ENCODE measurements around the gene NTSR1. TPM values are rescaled to one million over a fixed set of nuclear protein-coding genes. Genes with fewer than 3 reads are reported as not detected.

NTSR1 gene
- total and polyA plus RNA-seq, 2 of the 13 experiments (the other 11 are each of a cell fraction or from before 2014, with no cell fraction given) = 0.09 to 0.12 TPM

DNA sequence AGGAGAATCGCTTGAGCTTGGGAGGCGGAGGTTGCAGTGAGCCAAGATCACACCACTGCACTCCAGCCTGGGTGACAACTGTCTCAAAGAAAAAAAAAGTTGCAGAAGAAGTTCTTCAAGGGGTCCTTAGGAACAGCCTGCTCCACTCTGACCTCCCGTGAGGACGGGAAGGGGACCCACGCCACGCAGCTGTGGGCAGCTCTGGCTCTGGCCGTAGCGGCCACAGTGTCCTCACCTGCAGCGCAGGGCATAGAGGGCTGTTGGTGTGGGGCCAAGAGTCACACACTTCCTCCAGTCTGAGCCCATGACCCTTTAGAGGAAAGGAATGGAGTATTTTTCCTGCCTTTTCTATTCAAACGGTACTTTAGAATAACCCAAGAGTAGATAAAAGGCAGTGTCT, 5.4 kb downstream of the NTSR1 start:
- DNase-seq (ENCODE audit: low spot score) (no peak), ATAC-seq (no peak), FAIRE-seq (no peak)
- 44% methylated on average over 10 of the region's 10 CpGs for WGBS (ENCODE audit: low lambda C conversion rate)
- Histone ChIP-seq H3K36me3 (replicated peaks in 1 of 2; ENCODE audit: control insufficient read depth in 1 of 2, insufficient read depth in 2 of 2, low read length in 2 of 2) (no peaks in the 10 kb centered on the region), H2AFZ (ENCODE audit: low read length) (no peak overlapping the region), H4K20me1 (ENCODE audit: insufficient read depth, low read length) (peaks cover 8% of the 10 kb centered on the region; the same call in 1 of the 2 replicates), H3K27me3 (ENCODE audit: control insufficient read depth in 1 of 2, insufficient read depth in 2 of 2, low read length in 2 of 2) (peaks cover 61 to 96% of the 10 kb centered on the region in 2 experiments), H3K4me2 (ENCODE audit: low read depth, low read length) (no peak overlapping the region), H3K27ac (ENCODE audit: extremely low read length, insufficient read depth, low read length) (no peak overlapping the region), H3K4me3 (replicated peaks in 1 of 3; ENCODE audit: insufficient read depth in 1 of 3, low read depth in 2 of 3, low read length in 3 of 3) (no peak overlapping the region), H3K9ac (ENCODE audit: insufficient read depth, low read depth, low read length) (no peak overlapping the region), H3K9me3 (ENCODE audit: low read length) (no peaks in the 10 kb centered on the region), H3K4me1 (ENCODE audit: insufficient read depth, low read length) (no peaks in the 10 kb centered on the region), H3K79me2 (ENCODE audit: insufficient read depth, low read length) (no peaks in the 10 kb centered on the region)
- TF ChIP-seq, protein P1, sequence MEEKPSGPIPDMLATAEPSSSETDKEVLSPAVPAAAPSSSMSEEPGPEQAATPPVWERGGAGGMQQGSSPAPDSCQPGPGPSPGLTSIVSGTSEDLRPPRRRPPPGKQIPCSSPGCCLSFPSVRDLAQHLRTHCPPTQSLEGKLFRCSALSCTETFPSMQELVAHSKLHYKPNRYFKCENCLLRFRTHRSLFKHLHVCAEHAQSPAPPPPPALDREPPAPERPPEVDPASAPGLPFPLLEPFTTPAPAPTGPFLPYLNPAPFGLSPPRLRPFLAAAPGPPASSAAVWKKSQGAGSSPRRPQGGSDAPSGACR (CRISPR knock-in tag; IDR thresholded peaks at IDR 0.05) = no peak
- TF ChIP-seq RBAK (CRISPR knock-in tag; IDR thresholded peaks at IDR 0.05) (no peak), NFE2 (CRISPR knock-in tag; IDR thresholded peaks at IDR 0.05) (no peak)
- TF ChIP-seq, protein P2, sequence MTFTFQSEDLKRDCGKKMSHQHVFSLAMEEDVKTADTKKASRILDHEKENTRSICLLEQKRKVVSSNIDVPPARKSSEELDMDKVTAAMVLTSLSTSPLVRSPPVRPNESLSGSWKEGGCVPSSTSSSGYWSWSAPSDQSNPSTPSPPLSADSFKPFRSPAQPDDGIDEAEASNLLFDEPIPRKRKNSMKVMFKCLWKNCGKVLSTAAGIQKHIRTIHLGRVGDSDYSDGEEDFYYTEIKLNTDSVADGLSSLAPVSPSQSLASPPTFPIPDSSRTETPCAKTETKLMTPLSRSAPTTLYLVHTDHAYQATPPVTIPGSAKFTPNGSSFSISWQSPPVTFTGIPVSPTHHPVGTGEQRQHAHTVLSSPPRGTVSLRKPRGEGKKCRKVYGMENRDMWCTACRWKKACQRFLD (CRISPR knock-in tag; IDR thresholded peaks at IDR 0.05; ENCODE audit: borderline replicate concordance) = 0 out of 2 replicates have a peak, but pooled peaks have one; percentile 6
- intact Hi-C loops (cut with micrococcal nuclease; ENCODE audit: unreplicated experiment) = no loop called here
- in situ Hi-C loops (cut with HindIII; ENCODE audit: extremely low pct_ligation_motif_present, low pct_unique_long_range_greater_than_20kb) = no loop called here
- BruUV-seq (replicated peaks) = no TSS peak
- ChIA-PET POLR2A (no interaction called here), CTCF (ENCODE audit: low intra/inter-chr PET ratio, low total read pairs) (no interaction called here)

DNA sequence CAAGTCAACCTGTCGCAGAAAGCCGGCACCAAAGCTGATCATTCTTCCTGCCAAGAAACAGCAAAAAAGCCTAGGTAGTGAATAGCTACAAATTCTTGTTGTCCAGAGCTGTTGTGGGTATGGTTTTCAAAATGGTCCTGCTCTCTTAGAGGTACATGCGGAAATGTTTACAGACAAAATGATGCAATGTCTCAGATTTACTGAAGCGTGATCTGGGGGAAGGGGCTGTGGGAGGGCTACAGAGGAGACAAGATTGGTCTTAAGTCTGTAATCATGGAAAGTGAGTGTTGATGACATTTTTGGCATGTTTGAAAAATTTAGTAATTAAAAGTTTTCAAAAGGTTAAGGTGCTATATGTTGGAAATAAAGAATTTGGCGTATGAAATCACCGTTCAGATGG, 6.2 kb downstream of the NTSR1 start:
- WGBS (ENCODE audit: low lambda C conversion rate) = 41% methylated on average over 6 of the region's 6 CpGs
- no peak for FAIRE-seq
- no peak overlapping the region for H2AFZ ChIP-seq (ENCODE audit: low read length)
- no peaks in the 10 kb centered on the region for H3K79me2 ChIP-seq (ENCODE audit: insufficient read depth, low read length)
- no peak for DNase-seq (ENCODE audit: low spot score)
- BruUV-seq (replicated peaks) = no TSS peak
- ATAC-seq = no peak
- H3K27ac ChIP-seq (ENCODE audit: extremely low read length, insufficient read depth, low read length) = no peak overlapping the region
- H3K4me3 ChIP-seq (replicated peaks in 1 of 3; ENCODE audit: insufficient read depth in 1 of 3, low read depth in 2 of 3, low read length in 3 of 3) = no peak overlapping the region
- H3K4me1 ChIP-seq (ENCODE audit: insufficient read depth, low read length) = no peaks in the 10 kb centered on the region
- peaks cover 57 to 96% of the 10 kb centered on the region in 2 experiments for H3K27me3 ChIP-seq (ENCODE audit: control insufficient read depth in 1 of 2, insufficient read depth in 2 of 2, low read length in 2 of 2)
- H4K20me1 ChIP-seq (ENCODE audit: insufficient read depth, low read length) = peaks cover 8% of the 10 kb centered on the region; the same call in 1 of the 2 replicates
- no peaks in the 10 kb centered on the region for H3K9me3 ChIP-seq (ENCODE audit: low read length)
- in situ Hi-C loops (cut with HindIII; ENCODE audit: extremely low pct_ligation_motif_present, low pct_unique_long_range_greater_than_20kb) (no loop called here), intact Hi-C loops (cut with micrococcal nuclease; ENCODE audit: unreplicated experiment) (no loop called here)
- POLR2A ChIA-PET = no interaction called here
- no peak overlapping the region for H3K4me2 ChIP-seq (ENCODE audit: low read depth, low read length)
- H3K36me3 ChIP-seq (replicated peaks in 1 of 2; ENCODE audit: control insufficient read depth in 1 of 2, insufficient read depth in 2 of 2, low read length in 2 of 2) = no peaks in the 10 kb centered on the region
- CTCF ChIA-PET (ENCODE audit: low intra/inter-chr PET ratio, low total read pairs) = no interaction called here
- no peak overlapping the region for H3K9ac ChIP-seq (ENCODE audit: insufficient read depth, low read depth, low read length)
- TF ChIP-seq, protein P3, sequence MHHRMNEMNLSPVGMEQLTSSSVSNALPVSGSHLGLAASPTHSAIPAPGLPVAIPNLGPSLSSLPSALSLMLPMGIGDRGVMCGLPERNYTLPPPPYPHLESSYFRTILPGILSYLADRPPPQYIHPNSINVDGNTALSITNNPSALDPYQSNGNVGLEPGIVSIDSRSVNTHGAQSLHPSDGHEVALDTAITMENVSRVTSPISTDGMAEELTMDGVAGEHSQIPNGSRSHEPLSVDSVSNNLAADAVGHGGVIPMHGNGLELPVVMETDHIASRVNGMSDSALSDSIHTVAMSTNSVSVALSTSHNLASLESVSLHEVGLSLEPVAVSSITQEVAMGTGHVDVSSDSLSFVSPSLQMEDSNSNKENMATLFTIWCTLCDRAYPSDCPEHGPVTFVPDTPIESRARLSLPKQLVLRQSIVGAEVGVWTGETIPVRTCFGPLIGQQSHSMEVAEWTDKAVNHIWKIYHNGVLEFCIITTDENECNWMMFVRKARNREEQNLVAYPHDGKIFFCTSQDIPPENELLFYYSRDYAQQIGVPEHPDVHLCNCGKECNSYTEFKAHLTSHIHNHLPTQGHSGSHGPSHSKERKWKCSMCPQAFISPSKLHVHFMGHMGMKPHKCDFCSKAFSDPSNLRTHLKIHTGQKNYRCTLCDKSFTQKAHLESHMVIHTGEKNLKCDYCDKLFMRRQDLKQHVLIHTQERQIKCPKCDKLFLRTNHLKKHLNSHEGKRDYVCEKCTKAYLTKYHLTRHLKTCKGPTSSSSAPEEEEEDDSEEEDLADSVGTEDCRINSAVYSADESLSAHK (CRISPR knock-in tag; IDR thresholded peaks at IDR 0.05; ENCODE audit: borderline replicate concordance) = no peak
- peak; percentile 25; the same call in 1 of the 2 replicates for TF ChIP-seq CEBPB (IDR thresholded peaks at IDR 0.05; ENCODE audit: borderline replicate concordance, low read depth, low read length)
- TF ChIP-seq, protein P4, sequence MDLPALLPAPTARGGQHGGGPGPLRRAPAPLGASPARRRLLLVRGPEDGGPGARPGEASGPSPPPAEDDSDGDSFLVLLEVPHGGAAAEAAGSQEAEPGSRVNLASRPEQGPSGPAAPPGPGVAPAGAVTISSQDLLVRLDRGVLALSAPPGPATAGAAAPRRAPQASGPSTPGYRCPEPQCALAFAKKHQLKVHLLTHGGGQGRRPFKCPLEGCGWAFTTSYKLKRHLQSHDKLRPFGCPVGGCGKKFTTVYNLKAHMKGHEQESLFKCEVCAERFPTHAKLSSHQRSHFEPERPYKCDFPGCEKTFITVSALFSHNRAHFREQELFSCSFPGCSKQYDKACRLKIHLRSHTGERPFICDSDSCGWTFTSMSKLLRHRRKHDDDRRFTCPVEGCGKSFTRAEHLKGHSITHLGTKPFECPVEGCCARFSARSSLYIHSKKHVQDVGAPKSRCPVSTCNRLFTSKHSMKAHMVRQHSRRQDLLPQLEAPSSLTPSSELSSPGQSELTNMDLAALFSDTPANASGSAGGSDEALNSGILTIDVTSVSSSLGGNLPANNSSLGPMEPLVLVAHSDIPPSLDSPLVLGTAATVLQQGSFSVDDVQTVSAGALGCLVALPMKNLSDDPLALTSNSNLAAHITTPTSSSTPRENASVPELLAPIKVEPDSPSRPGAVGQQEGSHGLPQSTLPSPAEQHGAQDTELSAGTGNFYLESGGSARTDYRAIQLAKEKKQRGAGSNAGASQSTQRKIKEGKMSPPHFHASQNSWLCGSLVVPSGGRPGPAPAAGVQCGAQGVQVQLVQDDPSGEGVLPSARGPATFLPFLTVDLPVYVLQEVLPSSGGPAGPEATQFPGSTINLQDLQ (CRISPR knock-in tag; IDR thresholded peaks at IDR 0.05) = no peak
- TF ChIP-seq, protein P5, sequence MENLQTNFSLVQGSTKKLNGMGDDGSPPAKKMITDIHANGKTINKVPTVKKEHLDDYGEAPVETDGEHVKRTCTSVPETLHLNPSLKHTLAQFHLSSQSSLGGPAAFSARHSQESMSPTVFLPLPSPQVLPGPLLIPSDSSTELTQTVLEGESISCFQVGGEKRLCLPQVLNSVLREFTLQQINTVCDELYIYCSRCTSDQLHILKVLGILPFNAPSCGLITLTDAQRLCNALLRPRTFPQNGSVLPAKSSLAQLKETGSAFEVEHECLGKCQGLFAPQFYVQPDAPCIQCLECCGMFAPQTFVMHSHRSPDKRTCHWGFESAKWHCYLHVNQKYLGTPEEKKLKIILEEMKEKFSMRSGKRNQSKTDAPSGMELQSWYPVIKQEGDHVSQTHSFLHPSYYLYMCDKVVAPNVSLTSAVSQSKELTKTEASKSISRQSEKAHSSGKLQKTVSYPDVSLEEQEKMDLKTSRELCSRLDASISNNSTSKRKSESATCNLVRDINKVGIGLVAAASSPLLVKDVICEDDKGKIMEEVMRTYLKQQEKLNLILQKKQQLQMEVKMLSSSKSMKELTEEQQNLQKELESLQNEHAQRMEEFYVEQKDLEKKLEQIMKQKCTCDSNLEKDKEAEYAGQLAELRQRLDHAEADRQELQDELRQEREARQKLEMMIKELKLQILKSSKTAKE (CRISPR knock-in tag; IDR thresholded peaks at IDR 0.05; ENCODE audit: borderline replicate concordance) = no peak
